Parathyroid adenoma (tissue), 2 donors: ENCODE data around the gene TCF7.

Source experiments
- H2AFZ ChIP-seq: fragments of 300-600 bp; sonication (generic); one replicate; pipeline ENCODE4 v1.7.0; 2017; ENCODE audit warnings: antibody characterized with exemption, mild to moderate bottlenecking
- H3K27ac ChIP-seq: fragments of 300-600 bp; sonication (generic); one replicate; pipeline ENCODE4 v1.7.0; 2017
- H3K27me3 ChIP-seq: fragments of 300-600 bp; sonication (generic); one replicate; pipeline ENCODE4 v1.7.0; 2017; ENCODE audit warnings: low read length; ENCODE audit not compliant: control insufficient read depth, insufficient read depth
- H3K36me3 ChIP-seq: fragments of 300-600 bp; sonication (generic); one replicate; pipeline ENCODE4 v1.7.0; 2017; ENCODE audit warnings: low read length; ENCODE audit not compliant: control insufficient read depth, insufficient read depth
- H3K4me1 ChIP-seq: fragments of 300-600 bp; sonication (generic); one replicate; pipeline ENCODE4 v1.7.0; 2017; ENCODE audit warnings: control low read depth
- H3K4me2 ChIP-seq: fragments of 300-600 bp; sonication (generic); one replicate; pipeline ENCODE4 v1.7.0; 2017; ENCODE audit warnings: low read length
- H3K4me3 ChIP-seq: fragments of 300-600 bp; sonication (generic); one replicate; pipeline ENCODE4 v1.7.0; 2017; ENCODE audit warnings: low read depth, low read length
- H3K79me2 ChIP-seq: fragments of 300-600 bp; sonication (generic); one replicate; pipeline ENCODE4 v1.7.0; 2017; ENCODE audit warnings: control low read depth
- H3K9ac ChIP-seq: fragments of 300-600 bp; sonication (generic); one replicate; pipeline ENCODE4 v1.7.0; 2017; ENCODE audit warnings: mild to moderate bottlenecking
- H3K9me3 ChIP-seq: fragments of 300-600 bp; sonication (generic); one replicate; pipeline ENCODE4 v1.7.0; 2017; ENCODE audit warnings: low read length; ENCODE audit not compliant: control insufficient read depth
- TF ChIP-seq, protein P1 (sequence below): fragments of 300-600 bp; sonication (generic); IDR thresholded peaks from one replicate; pipeline ENCODE4 v1.7.0; 2017; ENCODE audit warnings: antibody characterized with exemption, mild to moderate bottlenecking
- donor health status: primary hyperparathyroidism.

Gene TCF7

DNA sequence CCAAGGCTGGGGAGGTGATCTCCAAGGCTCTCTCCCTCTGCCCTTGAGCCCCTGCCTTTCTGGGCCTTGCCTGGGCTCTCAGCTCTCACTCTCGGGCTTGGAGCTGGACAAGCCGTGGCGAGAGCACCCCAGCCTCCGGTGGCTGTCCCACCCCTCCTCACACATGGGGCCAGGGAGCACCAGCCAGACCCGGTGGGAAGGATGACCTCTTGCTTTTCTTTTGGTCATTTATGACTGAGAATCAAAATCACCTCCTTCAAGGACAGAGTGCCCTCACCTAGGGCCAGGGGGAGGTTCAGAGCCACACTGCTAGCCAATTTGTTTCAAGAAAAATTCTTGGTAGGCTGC, 14.1 kb downstream of the TCF7 start:
- H3K4me2 ChIP-seq, result no peak overlapping the region
- no peaks in the 10 kb centered on the region for H3K27me3 ChIP-seq
- H3K36me3 ChIP-seq, result no peaks in the 10 kb centered on the region
- H3K4me1 ChIP-seq, result peaks cover 18% of the 10 kb centered on the region
- TF ChIP-seq, protein P1, sequence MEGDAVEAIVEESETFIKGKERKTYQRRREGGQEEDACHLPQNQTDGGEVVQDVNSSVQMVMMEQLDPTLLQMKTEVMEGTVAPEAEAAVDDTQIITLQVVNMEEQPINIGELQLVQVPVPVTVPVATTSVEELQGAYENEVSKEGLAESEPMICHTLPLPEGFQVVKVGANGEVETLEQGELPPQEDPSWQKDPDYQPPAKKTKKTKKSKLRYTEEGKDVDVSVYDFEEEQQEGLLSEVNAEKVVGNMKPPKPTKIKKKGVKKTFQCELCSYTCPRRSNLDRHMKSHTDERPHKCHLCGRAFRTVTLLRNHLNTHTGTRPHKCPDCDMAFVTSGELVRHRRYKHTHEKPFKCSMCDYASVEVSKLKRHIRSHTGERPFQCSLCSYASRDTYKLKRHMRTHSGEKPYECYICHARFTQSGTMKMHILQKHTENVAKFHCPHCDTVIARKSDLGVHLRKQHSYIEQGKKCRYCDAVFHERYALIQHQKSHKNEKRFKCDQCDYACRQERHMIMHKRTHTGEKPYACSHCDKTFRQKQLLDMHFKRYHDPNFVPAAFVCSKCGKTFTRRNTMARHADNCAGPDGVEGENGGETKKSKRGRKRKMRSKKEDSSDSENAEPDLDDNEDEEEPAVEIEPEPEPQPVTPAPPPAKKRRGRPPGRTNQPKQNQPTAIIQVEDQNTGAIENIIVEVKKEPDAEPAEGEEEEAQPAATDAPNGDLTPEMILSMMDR, result no peak
- H3K27ac ChIP-seq, result no peak overlapping the region
- H3K9ac ChIP-seq, result no peak overlapping the region
- H3K79me2 ChIP-seq, result peaks cover 5% of the 10 kb centered on the region
- H3K4me3 ChIP-seq, result no peak overlapping the region
- H3K9me3 ChIP-seq, result no peaks in the 10 kb centered on the region
- no peak overlapping the region for H2AFZ ChIP-seq

DNA sequence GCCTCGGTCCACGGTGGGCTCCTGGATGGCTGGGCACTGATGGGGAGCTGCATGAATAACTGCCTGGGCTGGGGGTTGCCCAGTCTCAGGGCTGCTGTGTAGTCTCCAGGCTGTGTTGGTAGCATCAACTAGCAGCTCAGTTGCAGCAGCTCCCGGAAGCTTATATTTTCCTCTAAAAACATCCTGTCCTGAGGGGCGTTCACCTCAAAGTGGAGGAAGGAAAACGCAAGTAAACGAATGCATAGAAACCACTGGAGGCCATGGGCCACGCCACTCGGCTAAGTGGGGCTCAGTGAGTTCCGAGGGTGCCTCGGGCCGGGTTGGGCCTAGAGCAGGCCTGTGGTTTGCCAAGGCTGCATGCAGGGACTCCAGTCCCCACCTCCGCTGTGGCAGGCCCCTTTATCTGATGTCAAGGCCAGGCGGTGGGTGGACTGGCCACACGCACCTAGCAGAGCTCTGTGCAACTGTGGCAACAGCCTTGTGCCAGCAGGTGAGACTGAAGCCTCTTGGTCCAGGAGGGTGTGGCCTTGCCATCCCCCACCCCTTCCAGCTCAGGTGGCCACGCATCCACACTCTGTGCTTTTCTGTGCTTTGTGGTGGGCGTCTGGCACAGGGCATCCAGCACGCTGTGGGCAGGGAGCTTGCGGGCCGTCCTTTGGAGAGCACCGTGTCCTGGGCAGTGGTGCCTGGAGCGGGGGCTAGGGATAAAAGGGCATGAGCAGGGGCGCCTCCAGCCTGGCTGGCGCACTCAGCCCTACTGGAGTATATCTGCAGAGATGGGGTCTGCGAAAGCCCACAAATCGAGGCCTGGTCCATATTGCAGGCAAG, 15.1 kb downstream of the TCF7 start:
- Histone ChIP-seq H3K4me2 (no peak overlapping the region), H3K36me3 (no peaks in the 10 kb centered on the region)
- TF ChIP-seq, protein P1, result no peak

DNA sequence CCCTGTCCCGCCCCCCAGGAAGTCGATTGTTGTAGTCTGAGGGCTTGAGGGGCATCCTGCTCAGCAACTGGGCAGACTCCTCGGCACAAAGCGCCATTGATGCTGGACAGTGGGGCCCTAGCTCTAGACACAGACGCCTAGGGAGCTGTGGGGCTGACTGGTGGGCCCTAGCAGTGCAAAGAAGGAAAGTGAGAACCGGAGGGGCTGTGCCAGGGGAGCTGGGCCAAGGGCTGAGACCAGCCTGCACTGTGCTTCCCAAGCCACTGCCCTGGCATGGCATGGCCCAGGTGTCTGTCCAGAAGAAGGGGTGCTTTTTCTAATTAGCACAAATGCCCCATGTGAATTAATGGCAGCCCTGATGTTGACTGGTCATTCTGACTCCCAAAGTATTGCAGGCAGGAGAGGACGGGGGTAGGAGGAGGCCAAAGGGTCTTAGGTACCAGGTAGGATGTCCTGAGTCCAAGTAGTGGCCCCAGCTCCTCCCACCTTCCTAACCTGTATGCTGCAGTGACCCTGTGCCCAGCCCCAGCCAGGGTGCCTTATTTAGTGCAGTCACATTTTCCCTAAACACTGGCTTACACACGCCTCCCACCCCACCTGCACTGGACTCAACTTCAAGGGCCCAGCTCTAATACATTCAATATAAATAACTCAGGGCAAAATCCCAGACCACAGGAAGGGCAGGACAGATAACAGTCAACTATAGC, 15.9 kb downstream of the TCF7 start:
- H2AFZ ChIP-seq, result no peak overlapping the region
- H3K9ac ChIP-seq, result no peak overlapping the region
- peaks cover 16% of the 10 kb centered on the region for H3K4me1 ChIP-seq
- TF ChIP-seq, protein P1, result no peak
- peaks cover 8% of the 10 kb centered on the region for H3K79me2 ChIP-seq
- H3K27ac ChIP-seq, result no peak overlapping the region
- no peaks in the 10 kb centered on the region for H3K9me3 ChIP-seq
- H3K36me3 ChIP-seq, result no peaks in the 10 kb centered on the region
- no peak overlapping the region for H3K4me2 ChIP-seq
- H3K27me3 ChIP-seq, result no peaks in the 10 kb centered on the region
- no peak overlapping the region for H3K4me3 ChIP-seq

More for the DNA sequence above, 15.1 kb downstream of the TCF7 start:
- no peak overlapping the region for H2AFZ ChIP-seq
- H3K9ac ChIP-seq, result no peak overlapping the region
- peaks cover 5% of the 10 kb centered on the region for H3K79me2 ChIP-seq
- no peak overlapping the region for H3K4me3 ChIP-seq
- H3K27me3 ChIP-seq, result no peaks in the 10 kb centered on the region
- no peak overlapping the region for H3K27ac ChIP-seq
- H3K4me1 ChIP-seq, result peaks cover 18% of the 10 kb centered on the region
- H3K9me3 ChIP-seq, result no peaks in the 10 kb centered on the region

DNA sequence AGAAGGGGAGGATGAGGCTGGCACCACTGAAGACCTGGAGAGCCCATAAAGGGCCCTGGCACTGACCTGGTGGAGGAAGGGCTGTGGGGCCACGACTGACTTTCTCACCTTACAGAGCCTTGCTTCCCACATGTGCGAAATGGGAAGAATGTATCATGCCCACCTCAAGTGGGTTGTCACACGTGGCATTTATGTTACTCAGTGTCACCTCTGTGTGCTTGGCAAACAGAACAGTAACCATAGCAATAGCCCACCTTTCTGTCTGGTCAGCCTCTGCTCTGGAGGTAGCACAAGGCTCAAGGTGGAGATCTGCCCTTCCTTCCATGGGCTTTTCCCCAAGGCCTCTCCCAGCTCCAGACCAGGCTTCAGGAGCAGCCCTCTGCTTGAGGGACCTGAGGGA, 16.7 kb downstream of the TCF7 start:
- H3K27me3 ChIP-seq, result no peaks in the 10 kb centered on the region
- H3K9ac ChIP-seq, result no peak overlapping the region
- TF ChIP-seq, protein P1, result no peak
- no peak overlapping the region for H3K4me3 ChIP-seq
- H3K9me3 ChIP-seq, result no peaks in the 10 kb centered on the region
- H3K4me1 ChIP-seq, result peaks cover 10% of the 10 kb centered on the region
- no peak overlapping the region for H3K4me2 ChIP-seq
- H3K79me2 ChIP-seq, result peaks cover 8% of the 10 kb centered on the region
- H3K27ac ChIP-seq, result no peak overlapping the region
- no peak overlapping the region for H2AFZ ChIP-seq
- H3K36me3 ChIP-seq, result no peaks in the 10 kb centered on the region
